Calu3 (cell line): ENCODE results near the gene MIPOL1. TPM values are rescaled to one million over a fixed set of nuclear protein-coding genes. Genes with fewer than 3 reads are reported as not detected.

ENCODE experiments used
- BruUV-seq: library from RNA; stranded (reverse); fragments of 400-500 nt; replicated peaks from 2 replicates; lab custom pipeline; 2021; lab: Mats Ljungman, UMichigan
- CTCF ChIA-PET: fragments of 300-600 bp; sonication (Branson Sonifier 250); formaldehyde crosslinking; loops from one replicate; lab custom pipeline; 2022; ENCODE audit warnings: antibody characterized with exemption; lab: Charles Lee
- DNase-seq: peaks from one replicate; pipeline ENCODE4 v3.0.0; 2022
- H3K27ac Mint-ChIP-seq: one replicate; pipeline ENCODE4 v1.8.0; 2022; ENCODE audit warnings: mixed read lengths; ENCODE audit not compliant: unreplicated experiment
- H3K27me3 Mint-ChIP-seq: one replicate; pipeline ENCODE4 v1.8.0; 2022; ENCODE audit warnings: mixed read lengths; ENCODE audit not compliant: unreplicated experiment
- H3K36me3 Mint-ChIP-seq: one replicate; pipeline ENCODE4 v1.8.0; 2022; ENCODE audit warnings: mild to moderate bottlenecking, moderate library complexity, mixed read lengths; ENCODE audit not compliant: insufficient read depth, unreplicated experiment
- H3K4me1 Mint-ChIP-seq: one replicate; pipeline ENCODE4 v1.8.0; 2022; ENCODE audit warnings: mild to moderate bottlenecking, low read depth, mixed read lengths; ENCODE audit not compliant: unreplicated experiment
- H3K4me3 Mint-ChIP-seq: one replicate; pipeline ENCODE4 v1.8.0; 2022; ENCODE audit warnings: mild to moderate bottlenecking, low read depth, moderate library complexity, mixed read lengths; ENCODE audit not compliant: unreplicated experiment
- H3K9me3 Mint-ChIP-seq: one replicate; pipeline ENCODE4 v1.8.0; 2022; ENCODE audit warnings: low read depth, mixed read lengths; ENCODE audit not compliant: unreplicated experiment
- CTCF ChIP-seq: fragments of 200-600 bp; IDR thresholded peaks from one replicate; pipeline ENCODE4 v1.8.0; 2022; ENCODE audit warnings: antibody characterized with exemption; ENCODE audit not compliant: unreplicated experiment
- intact Hi-C: fragments of 100-400 bp; cut with micrococcal nuclease; formaldehyde crosslinking; loops from one replicate; pipeline ENCODE4 v1.10.0; 2022; ENCODE audit not compliant: unreplicated experiment
- total RNA-seq: library from RNA; stranded (reverse); gene quantifications from 2 replicates; pipeline ENCODE4 v1.2.3, GENCODE V29; 2022

The MIPOL1 gene
- total RNA-seq, 1 experiment from 2014 or later = 27.2 TPM

- intact Hi-C loops = no loop called here
- CTCF ChIA-PET = no interaction called here
- Mint-ChIP-seq H3K4me1 (peaks cover 8% of the 10 kb centered on the region), H3K27me3 (no peaks in the 10 kb centered on the region), H3K9me3 (no peaks in the 10 kb centered on the region), H3K27ac (no peak overlapping the region), H3K36me3 (no peaks in the 10 kb centered on the region), H3K4me3 (no peak overlapping the region)
- BruUV-seq = no TSS peak
- no peak for DNase-seq
- no peak for TF ChIP-seq CTCF
These were observed 205.9 kb downstream of the MIPOL1 start for GRCh38 chr14:37403626-37404025.

GRCh38 chr14:37406095-37406494, 208.4 kb downstream of the MIPOL1 start:
- H3K27ac Mint-ChIP-seq = no peak overlapping the region
- BruUV-seq = no TSS peak

GRCh38 chr14:37411079-37411735, 213.5 kb downstream of the MIPOL1 start:
- intact Hi-C loops = no loop called here
- H3K27me3 Mint-ChIP-seq = no peaks in the 10 kb centered on the region
- BruUV-seq = no TSS peak
- H3K4me1 Mint-ChIP-seq = no peaks in the 10 kb centered on the region
- no peaks in the 10 kb centered on the region for H3K36me3 Mint-ChIP-seq
- no peak overlapping the region for H3K4me3 Mint-ChIP-seq
- no peak overlapping the region for H3K27ac Mint-ChIP-seq
- DNase-seq = no peak
- no peaks in the 10 kb centered on the region for H3K9me3 Mint-ChIP-seq
- TF ChIP-seq CTCF = no peak
- CTCF ChIA-PET = no interaction called here

More at GRCh38 chr14:37406095-37406494, 208.4 kb downstream of the MIPOL1 start:
- H3K4me3 Mint-ChIP-seq = no peak overlapping the region
- intact Hi-C loops = no loop called here
- CTCF ChIA-PET = no interaction called here
- DNase-seq = no peak
- TF ChIP-seq CTCF = no peak
- no peaks in the 10 kb centered on the region for H3K4me1 Mint-ChIP-seq
- H3K9me3 Mint-ChIP-seq = no peaks in the 10 kb centered on the region
- no peaks in the 10 kb centered on the region for H3K27me3 Mint-ChIP-seq
- H3K36me3 Mint-ChIP-seq = no peaks in the 10 kb centered on the region

- no peak for DNase-seq
- CTCF ChIA-PET = no interaction called here
- Mint-ChIP-seq H3K27ac (no peak overlapping the region), H3K36me3 (no peaks in the 10 kb centered on the region), H3K4me1 (no peaks in the 10 kb centered on the region), H3K4me3 (no peak overlapping the region), H3K27me3 (no peaks in the 10 kb centered on the region), H3K9me3 (no peaks in the 10 kb centered on the region)
- intact Hi-C loops = no loop called here
- TF ChIP-seq CTCF = no peak
- BruUV-seq = no TSS peak
These were observed 215.3 kb downstream of the MIPOL1 start for GRCh38 chr14:37413050-37413449.
